Germinal center (tissue), 1 donor: ENCODE results near the gene SNX32.
"Not testable (repeated sequence)": the region's sequence is repeated elsewhere in the genome, so short reads cannot be mapped to it uniquely, and the experiment has no call there.

Experiments used
- DNase-seq: peaks from one replicate; pipeline ENCODE4 v3.0.0; 2012; ENCODE audit warnings: mixed read lengths, low spot score

The SNX32 gene

DNA sequence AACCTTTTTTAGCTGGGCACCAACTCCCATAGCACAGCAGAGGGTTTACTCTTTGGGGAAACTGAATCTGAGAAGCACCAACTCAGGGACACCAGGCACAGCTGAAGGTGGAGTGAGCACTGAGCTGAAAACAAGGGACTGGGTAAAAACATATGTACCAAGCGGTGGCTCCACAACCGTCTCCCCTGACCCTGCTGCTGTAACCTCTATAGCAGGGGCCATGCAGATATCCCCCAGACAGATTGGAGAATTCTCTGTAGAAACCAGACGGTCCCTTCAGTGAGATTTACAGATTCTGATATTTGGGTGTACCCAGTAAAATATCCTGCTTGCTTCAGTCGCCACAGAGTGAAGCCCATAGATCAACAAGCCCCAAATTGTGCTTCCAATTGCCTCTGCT is 4.3 kb upstream of the SNX32 start:
- DNase-seq, result no peak

DNA sequence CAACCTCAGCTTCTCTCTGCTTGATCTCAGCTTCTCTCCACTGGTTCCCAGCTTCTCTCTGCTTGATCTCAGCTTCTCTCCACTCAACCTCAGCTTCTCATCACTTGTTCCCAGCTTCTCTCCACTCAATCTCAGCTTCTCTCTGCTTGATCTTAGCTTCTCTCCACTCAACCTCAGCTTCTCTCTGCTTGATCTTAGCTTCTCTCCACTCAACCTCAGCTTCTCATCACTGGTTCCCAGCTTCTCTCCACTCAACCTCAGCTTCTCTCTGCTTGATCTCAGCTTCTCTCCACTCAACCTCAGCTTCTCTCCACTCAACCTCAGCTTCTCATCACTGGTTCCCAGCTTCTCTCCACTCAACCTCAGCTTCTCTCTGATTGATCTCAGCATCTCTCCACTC is 1.5 kb upstream of the SNX32 start:
- DNase-seq, result not testable (repeated sequence)

DNA sequence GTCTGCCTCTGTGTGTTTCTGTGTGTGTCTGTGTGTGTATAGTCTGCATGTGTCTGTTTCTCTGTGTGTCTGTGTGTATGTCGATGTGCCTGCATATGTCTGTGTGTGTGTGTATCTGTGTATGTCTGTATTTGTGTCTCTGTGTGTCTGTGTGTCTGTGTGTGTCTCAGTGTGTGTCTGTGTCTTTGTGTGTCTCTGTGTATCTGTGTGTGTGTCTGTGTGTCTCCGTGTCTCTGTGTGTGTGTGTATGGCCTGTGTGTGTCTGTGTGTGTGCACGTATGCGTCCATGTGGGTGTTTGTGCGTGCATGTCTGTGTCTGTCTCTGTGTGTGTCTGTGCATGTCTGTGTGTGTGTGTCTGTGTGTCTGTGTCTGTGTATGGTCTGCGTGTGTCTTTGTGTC is 439 bp downstream of the SNX32 start:
- no peak for DNase-seq

DNA sequence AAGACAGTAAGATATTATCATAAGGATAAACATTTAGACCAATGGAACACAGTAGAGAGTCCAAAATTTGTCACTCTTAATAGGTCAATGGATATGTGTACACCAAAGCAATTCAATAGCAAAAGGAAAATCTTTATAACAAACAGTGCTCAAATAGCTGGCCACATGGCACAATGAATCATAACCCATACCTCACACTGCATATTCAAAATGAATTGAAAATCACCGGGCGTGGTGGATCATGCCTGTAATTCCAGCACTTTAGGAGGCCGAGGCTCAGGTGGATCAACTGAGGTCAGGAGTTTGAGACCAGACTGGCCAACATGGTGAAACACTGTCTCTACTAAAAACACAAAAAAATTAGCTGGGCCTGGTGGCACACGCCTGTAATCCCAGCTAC is 8.4 kb downstream of the SNX32 start:
- DNase-seq, result no peak

DNA sequence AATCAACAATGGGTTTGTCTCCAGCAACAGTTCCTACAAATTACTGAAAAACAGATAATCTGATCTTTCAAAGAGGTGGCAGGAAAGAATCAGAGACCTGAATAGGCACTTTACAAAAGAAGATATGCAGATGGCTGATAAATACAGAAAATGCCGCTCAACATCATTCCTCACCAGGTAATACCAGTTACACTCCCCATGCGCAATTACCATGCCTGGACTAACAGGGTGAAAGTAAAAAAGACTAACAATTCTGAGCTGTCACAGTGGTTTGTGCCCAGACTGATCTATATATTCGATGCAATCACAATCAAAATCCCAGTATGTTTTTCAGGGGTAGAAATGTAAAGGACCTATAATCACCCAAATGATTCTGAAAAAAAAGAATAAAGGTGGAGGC is 10.0 kb downstream of the SNX32 start:
- no peak for DNase-seq

DNA sequence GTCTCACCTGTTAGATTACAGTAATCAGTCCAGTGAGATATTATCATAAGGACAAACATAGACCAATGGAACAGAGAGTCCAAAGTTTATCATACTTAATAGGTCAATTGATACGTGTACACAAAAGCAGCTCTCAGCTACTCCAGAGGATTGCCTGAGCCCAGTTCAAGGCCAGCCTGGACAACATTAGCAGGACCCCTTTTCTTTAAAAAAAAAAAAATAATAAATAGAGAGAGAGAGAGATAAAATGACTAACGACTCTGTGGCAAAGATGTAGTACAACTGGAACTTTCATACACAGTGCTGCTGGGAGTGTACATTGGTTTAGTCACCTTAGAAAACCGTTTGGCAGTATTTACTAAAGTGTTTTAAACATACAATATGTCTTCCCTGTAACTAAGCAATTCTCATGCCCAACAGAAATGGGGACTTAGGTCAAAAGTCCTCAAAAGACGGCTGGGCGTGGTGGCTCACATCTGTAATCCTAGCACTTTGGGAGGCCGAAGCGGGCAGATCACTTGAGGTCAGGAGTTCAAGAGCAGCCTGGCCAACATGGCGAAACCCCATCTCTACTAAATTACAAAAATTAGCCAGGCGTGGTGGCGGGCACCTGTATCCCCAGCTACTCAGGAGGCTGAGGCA is 10.6 kb downstream of the SNX32 start:
- DNase-seq, result no peak

DNA sequence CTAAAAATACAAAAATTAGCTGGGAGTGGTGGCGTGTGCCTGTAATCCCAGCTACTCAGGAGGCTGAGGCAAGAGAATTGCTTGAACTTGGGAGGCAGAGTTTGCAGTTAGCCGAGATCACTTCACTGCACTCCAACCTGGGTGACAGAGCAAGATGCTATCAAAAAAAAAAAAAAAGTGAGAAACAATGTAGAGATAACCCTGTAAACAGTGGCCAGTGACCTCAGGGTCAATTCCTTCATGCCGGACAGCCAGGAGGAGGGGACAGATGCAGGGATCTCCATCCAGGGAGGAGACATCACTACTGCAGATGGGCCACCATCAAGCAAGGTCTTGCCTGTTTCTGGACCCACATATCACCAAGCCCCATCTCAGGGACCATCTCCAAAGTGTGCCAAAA is 14.0 kb downstream of the SNX32 start:
- DNase-seq, result no peak

DNA sequence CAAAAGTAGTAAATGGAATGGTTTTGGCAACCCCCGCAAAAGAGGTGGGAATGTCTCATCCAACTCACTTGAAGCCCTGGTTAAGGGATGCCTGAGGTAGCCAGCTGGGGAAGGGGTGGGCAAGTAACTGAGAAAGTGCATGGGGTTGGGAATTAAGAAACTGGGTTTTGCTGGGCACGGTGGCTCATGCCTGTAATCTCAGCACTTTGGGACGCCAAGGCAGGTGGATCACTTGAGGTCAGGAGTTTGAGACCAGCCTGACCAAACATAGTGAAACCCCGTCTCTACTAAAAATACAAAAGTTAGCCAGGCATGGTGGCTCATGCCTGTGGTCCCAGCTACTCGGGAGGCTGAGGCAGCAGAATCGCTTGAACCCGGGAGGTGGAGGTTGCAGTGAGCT is 14.9 kb downstream of the SNX32 start:
- not testable (repeated sequence) for DNase-seq

DNA sequence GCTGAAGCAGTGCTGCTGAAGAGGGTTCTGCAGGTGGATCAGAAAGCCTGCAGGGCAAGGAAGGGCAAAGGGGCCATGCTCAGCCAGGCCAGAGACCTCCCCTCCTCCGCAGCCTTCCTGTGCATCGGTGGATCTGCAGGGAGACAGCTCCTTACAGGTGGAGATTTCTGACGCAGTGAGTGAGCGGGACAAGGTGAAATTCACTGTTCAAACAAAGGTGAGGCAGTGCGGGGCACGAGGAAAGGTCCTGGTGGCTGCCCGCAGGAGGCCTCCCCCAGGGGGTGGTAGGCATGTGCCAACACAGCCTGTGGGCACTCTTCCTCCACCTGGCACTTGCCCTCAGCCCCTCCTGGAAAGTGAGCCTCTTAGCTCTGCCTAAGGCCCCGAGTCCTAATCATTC is 15.6 kb downstream of the SNX32 start:
- no peak for DNase-seq

DNA sequence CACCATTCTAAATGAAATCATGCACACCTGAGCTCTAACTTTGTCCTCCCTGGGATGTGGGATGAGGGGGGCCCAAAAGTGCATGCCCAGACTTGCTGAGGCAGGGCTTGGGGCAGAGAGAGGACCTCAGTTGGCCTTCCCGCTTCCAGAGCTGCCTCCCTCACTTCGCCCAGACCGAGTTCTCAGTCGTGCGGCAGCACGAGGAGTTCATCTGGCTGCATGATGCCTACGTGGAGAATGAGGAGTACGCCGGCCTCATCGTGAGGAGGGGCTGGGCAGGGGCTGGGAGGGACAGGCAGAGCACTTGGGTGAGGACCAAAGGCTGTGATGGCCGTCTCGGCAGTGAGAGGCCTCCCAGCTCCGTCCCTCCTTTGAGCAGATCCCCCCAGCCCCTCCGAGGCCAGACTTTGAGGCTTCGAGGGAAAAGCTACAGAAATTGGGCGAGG is 16.0 kb downstream of the SNX32 start:
- DNase-seq, result no peak

DNA sequence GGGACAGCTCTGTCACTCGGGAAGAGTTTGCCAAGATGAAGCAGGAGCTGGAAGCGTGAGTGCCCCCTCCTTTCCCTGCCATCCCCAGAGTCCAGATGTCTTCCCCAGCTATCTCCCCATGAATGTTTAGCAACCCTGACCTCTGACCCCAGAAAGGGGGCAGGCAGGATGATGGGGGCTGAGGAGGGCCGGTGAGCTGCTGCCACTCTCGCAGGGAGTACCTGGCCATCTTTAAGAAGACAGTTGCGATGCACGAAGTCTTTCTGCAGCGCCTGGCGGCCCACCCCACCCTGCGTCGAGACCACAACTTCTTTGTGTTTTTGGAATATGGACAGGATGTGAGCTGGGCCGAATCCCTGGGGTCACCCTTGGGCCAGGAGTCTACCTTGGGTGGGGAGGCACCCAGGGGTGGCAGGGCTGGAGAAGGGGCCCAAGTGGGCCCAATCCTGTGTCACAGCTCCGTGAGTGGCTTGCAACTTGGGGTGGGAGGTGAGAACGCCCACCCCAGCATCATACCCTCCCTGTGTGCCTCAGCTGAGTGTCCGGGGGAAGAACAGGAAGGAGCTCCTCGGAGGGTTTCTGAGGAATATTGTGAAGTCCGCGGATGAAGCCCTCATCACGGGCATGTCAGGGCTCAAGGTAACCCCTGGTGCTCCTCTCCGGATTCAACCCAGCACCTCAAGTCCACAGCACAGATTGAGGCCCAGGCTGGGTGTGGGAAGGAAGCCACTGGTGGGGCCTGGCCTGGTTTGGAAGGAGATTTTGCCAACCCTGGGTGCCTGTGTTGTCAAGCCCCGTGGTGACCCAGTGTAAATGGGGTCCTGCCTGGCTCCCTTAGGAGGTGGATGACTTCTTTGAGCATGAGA is 16.7 kb downstream of the SNX32 start:
- DNase-seq, result no peak

DNA sequence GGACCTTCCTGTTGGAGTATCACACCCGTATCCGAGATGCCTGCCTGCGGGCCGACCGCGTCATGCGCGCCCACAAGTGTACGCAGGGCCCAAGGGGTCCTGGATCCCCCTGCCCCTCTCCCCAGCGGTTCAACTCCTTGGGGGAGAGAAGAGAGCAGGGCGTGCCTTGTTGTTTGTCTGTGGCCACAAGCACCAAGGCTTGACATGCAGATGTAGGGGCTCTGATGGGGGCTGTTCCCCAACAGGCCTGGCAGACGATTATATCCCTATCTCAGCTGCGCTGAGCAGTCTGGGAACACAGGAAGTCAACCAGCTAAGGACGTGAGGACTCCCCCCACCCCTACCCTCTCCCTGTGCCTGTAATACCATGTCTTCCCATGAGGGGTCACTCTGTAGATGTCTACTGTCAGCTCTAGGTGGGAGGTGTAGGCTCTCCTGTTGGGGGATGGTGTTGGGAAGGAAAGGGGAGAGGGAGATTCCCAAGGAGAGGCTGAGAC is 17.4 kb downstream of the SNX32 start:
- DNase-seq, result peak; percentile 57

DNA sequence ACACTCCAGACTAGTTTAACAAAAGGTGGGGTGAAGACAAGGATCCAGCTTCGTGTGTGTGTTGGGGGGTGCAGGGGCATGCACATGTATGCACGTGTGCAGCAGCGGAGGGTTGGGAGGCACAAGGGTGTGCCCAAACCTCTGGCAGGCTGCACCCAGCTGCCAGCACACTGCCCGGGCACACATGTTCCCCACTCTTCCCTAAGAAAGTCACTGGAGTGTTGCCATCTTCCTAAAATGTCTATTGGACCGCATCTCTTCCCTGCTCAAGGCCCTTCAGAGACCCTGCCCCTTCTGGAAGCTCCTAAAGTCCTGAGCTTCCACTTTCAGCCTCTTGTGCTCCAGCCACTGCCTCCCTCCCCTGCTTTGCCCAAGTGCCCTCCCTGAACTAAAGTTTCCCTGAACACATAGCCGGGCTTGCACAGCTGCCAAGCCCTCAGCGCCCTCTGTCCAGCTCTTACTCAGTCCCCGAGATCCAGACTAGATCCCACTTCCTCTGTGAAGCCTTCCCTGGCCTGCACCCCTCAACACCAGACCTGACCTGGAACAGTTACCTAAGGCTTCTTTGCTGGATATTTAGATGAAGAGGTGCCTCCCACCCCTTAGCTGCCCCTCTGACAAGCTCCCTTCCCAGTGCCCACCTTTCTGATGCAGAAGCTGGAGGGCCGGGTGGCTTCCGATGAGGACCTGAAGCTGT is 18.2 kb downstream of the SNX32 start:
- no peak for DNase-seq

DNA sequence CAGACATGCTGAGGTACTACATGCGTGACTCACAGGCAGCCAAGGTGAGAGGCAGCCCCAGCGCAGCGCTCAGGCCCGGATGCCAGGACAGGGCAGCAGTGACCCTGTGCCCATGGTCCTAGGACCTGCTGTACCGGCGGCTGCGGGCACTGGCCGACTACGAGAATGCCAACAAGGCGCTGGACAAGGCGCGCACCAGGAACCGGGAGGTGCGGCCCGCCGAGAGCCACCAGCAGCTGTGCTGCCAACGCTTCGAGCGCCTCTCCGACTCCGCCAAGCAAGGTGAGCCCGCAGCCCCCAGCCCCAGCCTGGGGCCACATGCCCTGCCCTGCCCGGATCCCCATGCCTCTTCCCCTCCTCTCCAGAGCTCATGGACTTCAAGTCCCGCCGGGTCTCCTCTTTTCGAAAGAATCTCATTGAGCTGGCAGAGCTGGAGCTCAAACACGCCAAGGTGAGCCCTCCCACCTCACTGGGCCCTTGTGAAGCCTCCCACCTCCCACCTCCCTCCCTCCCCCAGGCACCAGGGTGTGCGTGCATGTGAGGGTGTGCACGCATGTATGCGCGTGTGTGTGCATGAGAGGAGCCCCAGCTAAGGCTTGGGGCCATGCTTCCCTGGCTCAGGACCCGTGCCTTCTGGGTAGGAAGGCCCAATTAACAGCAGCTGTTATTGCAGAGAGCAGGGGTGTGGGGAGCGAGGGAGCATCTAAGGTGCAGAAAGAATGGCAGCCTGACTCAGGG is 18.9 kb downstream of the SNX32 start:
- no peak for DNase-seq

DNA sequence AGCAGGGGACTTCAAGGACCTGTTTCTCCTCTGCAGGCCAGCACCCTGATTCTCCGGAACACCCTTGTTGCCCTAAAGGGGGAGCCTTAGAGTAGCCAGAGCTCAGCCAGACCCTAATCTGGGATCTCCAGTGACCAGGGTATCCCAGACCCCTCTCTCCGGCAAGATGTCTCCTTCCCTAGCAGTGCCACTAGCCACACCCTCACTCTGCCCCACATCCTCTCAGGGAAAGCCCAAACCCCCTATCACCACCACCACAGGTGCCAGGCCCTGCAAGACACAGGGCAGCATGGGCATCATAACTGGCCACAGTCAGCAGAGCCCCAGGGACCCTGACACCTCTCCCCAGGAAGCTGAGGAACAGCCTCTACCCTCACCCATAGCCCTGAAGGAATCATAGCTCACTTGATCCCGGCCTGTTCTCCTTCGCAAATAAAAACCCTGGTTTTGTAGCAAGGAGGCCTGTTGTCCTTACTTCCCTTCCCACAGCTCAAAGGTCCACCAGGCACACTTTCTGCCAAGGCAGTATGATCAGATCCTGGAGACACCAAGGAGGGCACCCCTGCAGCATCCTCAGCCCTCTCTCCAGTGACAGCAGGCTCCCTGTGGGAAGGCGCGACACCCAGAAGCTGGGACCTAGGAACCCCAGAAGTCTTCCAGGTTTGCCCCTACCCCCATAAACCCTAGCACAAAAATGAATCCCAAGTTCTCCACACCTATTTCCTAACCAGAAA is 19.6 kb downstream of the SNX32 start:
- no peak for DNase-seq

DNA sequence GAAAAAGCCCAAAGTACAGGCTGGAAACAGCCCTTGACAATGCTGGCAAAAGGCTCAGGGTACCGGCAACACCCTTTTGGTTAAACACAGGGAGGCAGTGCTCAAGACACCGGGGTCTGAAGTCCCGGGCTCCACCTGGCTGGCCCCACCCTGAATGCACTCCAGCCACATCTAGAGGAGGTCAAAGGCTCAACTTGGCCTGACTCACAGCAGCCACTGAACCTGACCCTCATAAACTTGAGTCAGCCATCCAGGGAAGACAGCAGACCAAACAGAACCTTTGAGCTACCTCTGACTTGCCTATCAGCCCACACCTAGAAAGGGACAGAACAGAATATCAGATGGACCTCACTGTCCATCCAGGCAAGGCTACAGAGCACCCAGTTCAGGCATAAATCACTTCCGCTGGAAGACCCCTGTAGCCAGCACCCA is 20.4 kb downstream of the SNX32 start:
- DNase-seq, result no peak

DNA sequence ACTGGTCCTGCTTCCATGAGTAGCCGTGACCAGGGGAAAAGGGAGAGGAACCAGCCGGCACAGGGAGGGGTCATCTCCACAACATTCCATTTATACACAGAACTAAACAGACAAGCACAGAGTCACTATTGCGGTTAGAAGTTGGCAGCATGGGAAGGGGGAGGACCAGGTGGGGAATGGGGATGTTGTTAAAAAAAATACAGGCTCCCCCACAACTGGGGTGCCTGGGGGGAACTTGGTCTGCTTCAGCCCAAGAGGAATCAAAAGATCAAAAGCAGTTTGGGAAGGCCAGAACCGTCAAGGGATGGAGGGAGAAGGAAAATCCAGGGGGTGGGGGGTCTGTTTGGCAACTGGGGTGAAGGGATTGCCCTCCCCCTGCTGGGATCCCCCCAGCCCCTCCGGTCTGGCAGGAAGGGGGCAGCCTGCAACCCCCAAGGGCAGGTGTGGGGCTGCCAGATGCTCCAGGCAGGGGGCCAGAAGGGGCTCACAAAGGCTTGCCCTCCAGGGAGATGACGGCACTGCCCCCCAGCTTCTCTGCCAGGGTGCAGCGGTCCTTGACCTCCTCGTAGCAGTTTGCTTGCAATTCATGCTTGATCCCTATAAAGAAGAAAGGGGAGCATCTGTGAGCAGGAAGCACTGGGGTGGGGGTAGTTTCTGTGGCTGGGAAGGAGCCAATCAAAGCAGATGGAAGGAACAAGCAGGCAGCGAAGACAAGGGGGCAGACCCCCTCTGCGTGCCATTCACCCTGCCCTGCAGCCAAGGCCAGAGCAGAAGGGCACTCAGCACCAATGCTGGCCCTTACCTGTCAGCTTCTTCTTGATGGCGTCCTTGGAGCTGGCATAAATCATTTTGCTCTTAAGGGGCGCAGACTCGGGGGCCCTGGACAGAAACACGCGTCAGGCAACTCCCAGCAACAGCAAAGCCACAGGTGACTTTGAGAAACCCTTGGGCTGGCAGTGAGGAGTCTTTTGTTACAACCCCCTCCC is 21.4 kb downstream of the SNX32 start:
- DNase-seq, result no peak

DNA sequence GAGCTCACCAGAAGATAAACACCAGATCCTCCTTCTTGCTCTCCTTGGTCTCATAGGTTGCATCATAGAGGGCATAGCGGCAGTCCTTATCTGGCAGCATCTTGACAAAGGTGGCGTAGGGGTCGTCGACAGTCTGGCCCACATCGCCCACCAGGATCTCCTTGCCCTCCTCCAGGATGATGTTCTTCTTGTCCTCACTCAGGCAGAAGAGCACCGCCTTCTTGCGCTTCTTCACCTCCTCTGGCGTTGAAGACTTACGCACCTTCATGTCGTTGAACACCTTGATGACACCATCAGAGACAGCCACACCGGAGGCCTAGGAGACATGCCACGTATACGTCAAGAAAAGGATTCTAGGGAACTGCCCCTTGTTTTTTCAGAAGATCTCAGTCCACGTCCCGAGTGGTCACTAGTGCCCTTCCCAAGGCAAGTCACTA is 22.2 kb downstream of the SNX32 start:
- no peak for DNase-seq

DNA sequence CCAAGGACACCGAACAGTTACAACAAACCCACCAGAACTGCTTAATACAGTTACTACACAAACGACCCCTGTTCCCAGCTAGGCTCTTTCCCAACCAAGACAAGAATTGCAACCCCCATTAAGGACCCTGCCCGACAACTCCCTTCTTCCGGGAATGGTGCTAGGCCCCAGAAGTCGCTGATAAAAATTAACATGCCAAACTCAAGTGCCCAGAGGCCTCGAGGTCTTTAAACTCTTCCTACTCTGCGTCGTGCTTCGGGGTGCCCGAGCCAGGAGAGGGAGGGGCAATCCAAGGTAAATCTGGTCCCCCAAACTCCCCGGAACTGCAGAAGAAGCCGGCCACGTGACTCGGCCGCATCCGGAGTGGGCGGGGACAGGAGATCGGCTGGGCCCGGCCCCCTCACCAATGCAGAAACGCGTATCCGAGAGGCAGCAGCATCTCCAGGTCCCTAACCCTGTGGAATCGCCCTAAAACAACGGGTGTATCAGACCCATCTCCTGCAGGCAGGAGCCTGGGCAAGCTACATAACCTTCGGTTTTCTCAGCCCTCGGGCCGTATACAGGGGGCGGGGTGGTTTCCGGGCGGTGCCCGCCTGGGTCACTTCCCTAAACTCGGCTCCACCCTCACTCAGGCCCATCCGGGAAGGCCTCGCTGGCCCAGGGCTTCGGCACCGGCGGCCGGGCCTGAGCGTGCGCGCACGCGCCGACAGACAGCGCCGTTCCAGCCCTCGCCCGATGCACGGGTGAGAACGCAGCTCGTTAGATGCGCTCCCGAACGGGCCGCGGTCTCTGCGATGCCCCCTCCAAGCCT is 23.1 kb downstream of the SNX32 start:
- DNase-seq, result peak; percentile 69
